ENCODE results near the gene FAM25G.

GRCh38 chr10:47457528-47457820, 34.0 kb downstream of the FAM25G start:
- TF ChIP-seq BHLHE40 (IDR thresholded peaks at IDR 0.05; ENCODE audit: low read length) (no peak), MXD4 (CRISPR knock-in tag; IDR thresholded peaks at IDR 0.05) (no peak), ATAD3A (CRISPR knock-in tag; IDR thresholded peaks at IDR 0.05) (no peak), FOXA1 (IDR thresholded peaks at IDR 0.05) (no peak), FOXA1 (CRISPR knock-in tag; IDR thresholded peaks at IDR 0.05) (no peak)
- TF ChIP-seq, protein P1, sequence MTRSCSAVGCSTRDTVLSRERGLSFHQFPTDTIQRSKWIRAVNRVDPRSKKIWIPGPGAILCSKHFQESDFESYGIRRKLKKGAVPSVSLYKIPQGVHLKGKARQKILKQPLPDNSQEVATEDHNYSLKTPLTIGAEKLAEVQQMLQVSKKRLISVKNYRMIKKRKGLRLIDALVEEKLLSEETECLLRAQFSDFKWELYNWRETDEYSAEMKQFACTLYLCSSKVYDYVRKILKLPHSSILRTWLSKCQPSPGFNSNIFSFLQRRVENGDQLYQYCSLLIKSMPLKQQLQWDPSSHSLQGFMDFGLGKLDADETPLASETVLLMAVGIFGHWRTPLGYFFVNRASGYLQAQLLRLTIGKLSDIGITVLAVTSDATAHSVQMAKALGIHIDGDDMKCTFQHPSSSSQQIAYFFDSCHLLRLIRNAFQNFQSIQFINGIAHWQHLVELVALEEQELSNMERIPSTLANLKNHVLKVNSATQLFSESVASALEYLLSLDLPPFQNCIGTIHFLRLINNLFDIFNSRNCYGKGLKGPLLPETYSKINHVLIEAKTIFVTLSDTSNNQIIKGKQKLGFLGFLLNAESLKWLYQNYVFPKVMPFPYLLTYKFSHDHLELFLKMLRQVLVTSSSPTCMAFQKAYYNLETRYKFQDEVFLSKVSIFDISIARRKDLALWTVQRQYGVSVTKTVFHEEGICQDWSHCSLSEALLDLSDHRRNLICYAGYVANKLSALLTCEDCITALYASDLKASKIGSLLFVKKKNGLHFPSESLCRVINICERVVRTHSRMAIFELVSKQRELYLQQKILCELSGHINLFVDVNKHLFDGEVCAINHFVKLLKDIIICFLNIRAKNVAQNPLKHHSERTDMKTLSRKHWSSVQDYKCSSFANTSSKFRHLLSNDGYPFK (CRISPR knock-in tag; IDR thresholded peaks at IDR 0.05; ENCODE audit: borderline replicate concordance) = no peak

Data from HepG2 (cell line).